K562 (cell line): ENCODE data around the gene KRTAP21-2. TPM values are rescaled to one million over a fixed set of nuclear protein-coding genes. Genes with fewer than 3 reads are reported as not detected.

Experiments used
- ATAC-seq: fragments of 200-7000 bp; cut with Tn5 transposase; 3 replicates; pipeline ENCODE4 v1.9.1; 2020; ENCODE audit warnings: moderate library complexity
- BruUV-seq: library from RNA; stranded (reverse); fragments of 400-500 nt; replicated peaks from 2 replicates; lab custom pipeline; 2021; lab: Mats Ljungman, UMichigan
- CTCF ChIA-PET: fragments of 300-600 bp; formaldehyde crosslinking; extraction: SDS; loops from one replicate; lab custom pipeline; 2021; ENCODE audit warnings: low intra/inter-chr PET ratio; lab: Yijun Ruan, JAX
- POLR2A ChIA-PET: fragments of 300-600, 350-650 bp; sonication (Branson Sonifier 250); formaldehyde crosslinking; extraction: SDS; loops from one replicate; lab custom pipeline; 2021; ENCODE audit warnings: antibody characterized with exemption, inconsistent platforms; lab: Yijun Ruan, JAX
- DNase-seq, 4 experiments: peaks; one replicate each; pipeline versions ENCODE4 v3.0.0 to v3.0.0-alpha.2; 2011 to 2018; ENCODE audit warnings: low spot score in 3 of 4, mixed read lengths in 3 of 4; ENCODE audit errors: extremely low read depth in 1 of 4
- FAIRE-seq: peaks from 2 replicates; lab custom pipeline; 2011; peaks lifted over from hg19 to GRCh38; lab: Jason Lieb, UNC
- H2AFZ ChIP-seq: 2 replicates; pipeline ENCODE4 v1.6.0; 2011; ENCODE audit warnings: low read depth, low read length, control low read depth, inconsistent platforms
- H3K27ac ChIP-seq: fragments of 200-600 bp; 3 replicates; pipeline ENCODE4 v1.8.0; 2011; ENCODE audit warnings: low read depth, mild to moderate bottlenecking, control low read depth, inconsistent platforms, low read length, moderate library complexity, mixed read lengths; ENCODE audit errors: extremely low read depth
- H3K27me3 ChIP-seq, 2 experiments: fragments of 300-600 bp in 1 of 2; 2 replicates in 1 of 2; 3 replicates in 1 of 2; pipeline versions ENCODE4 v1.6.0 to v1.8.0; 2011; ENCODE audit warnings: inconsistent platforms in 2 of 2, low read length in 2 of 2, mild to moderate bottlenecking in 1 of 2, mixed read lengths in 1 of 2, moderate library complexity in 1 of 2; ENCODE audit not compliant: control insufficient read depth in 2 of 2, insufficient read depth in 2 of 2
- H3K36me3 ChIP-seq: fragments of 300-600 bp; 3 replicates; pipeline ENCODE4 v1.8.0; 2011; ENCODE audit warnings: mild to moderate bottlenecking, low read length, inconsistent platforms; ENCODE audit not compliant: control insufficient read depth, insufficient read depth
- H3K4me1 ChIP-seq, 2 experiments: fragments of 200-600 bp in 1 of 2; replicated peaks in 1 of 2; 2 replicates in 1 of 2; 3 replicates in 1 of 2; pipeline versions ENCODE4 v1.5.1 to v1.8.0; 2011; ENCODE audit warnings: inconsistent platforms in 2 of 2, low read length in 2 of 2, mild to moderate bottlenecking in 1 of 2, mixed read lengths in 1 of 2, moderate library complexity in 1 of 2; ENCODE audit not compliant: control insufficient read depth in 2 of 2, insufficient read depth in 2 of 2
- H3K4me2 ChIP-seq: 2 replicates; pipeline ENCODE4 v1.6.1; 2011; ENCODE audit warnings: low read length, control low read depth, inconsistent platforms, mixed read lengths; ENCODE audit not compliant: insufficient read depth
- H3K4me3 ChIP-seq: fragments of 200-600 bp; sonication (generic), shearing (Covaris generic); 2 replicates; pipeline ENCODE4 v1.5.1; 2016; ENCODE audit warnings: control low read depth, inconsistent platforms
- H3K79me2 ChIP-seq: fragments of 200-600 bp; 3 replicates; pipeline ENCODE4 v1.8.0; 2011; ENCODE audit warnings: low read length, inconsistent platforms; ENCODE audit not compliant: control insufficient read depth, insufficient read depth
- H3K9ac ChIP-seq, 2 experiments: 2 replicates each; pipeline versions ENCODE4 v1.6.0 to v1.6.1; 2011; ENCODE audit warnings: low read depth in 2 of 2, low read length in 2 of 2, control low read depth in 1 of 2, inconsistent platforms in 1 of 2, mild to moderate bottlenecking in 1 of 2, mixed read lengths in 1 of 2; ENCODE audit not compliant: insufficient read depth in 1 of 2
- H3K9me1 ChIP-seq: one replicate; pipeline ENCODE4 v1.6.0; 2011; ENCODE audit warnings: inconsistent platforms, mild to moderate bottlenecking, low read length, moderate library complexity; ENCODE audit not compliant: control insufficient read depth, insufficient read depth
- H3K9me3 ChIP-seq: replicated peaks from 2 replicates; pipeline ENCODE4 v1.5.1; 2011; ENCODE audit warnings: low read depth, low read length, inconsistent platforms; ENCODE audit not compliant: control insufficient read depth, insufficient read depth
- H4K20me1 ChIP-seq: replicated peaks from 2 replicates; pipeline ENCODE4 v1.6.1; 2011; ENCODE audit warnings: low read length, inconsistent platforms, mixed read lengths; ENCODE audit not compliant: control insufficient read depth, insufficient read depth
- CBX2 ChIP-seq: fragments of 200-600 bp; sonication (generic); IDR thresholded peaks from one replicate; pipeline ENCODE4 v1.6.1; 2012; ENCODE audit warnings: mild to moderate bottlenecking, low read length, inconsistent platforms; ENCODE audit not compliant: insufficient read depth, poor library complexity, severe bottlenecking
- CSDE1 ChIP-seq, 2 experiments: fragments of 450-650 bp; IDR thresholded peaks; 2 replicates each; pipeline ENCODE4 v1.6.1; 2016; ENCODE audit warnings: mild to moderate bottlenecking in 1 of 2
- FOXK1 ChIP-seq: sonication (generic); formaldehyde crosslinking; IDR thresholded peaks from 2 replicates; pipeline ENCODE4 v1.8.0; 2022; ENCODE audit warnings: missing genetic modification reagents, mild to moderate bottlenecking, borderline replicate concordance
- HDAC3 ChIP-seq: fragments of 450-650 bp; IDR thresholded peaks from 2 replicates; pipeline ENCODE4 v1.6.1; 2018; ENCODE audit warnings: borderline replicate concordance, mild to moderate bottlenecking, moderate library complexity; ENCODE audit not compliant: partially characterized antibody
- IRF1 ChIP-seq: sonication (generic); formaldehyde crosslinking; IDR thresholded peaks from 2 replicates; pipeline ENCODE4 v1.8.0; 2022; ENCODE audit warnings: missing genetic modification reagents, mild to moderate bottlenecking, borderline replicate concordance
- MTF1 ChIP-seq: fragments of 250-450 bp; sonication (Bioruptor Pico); IDR thresholded peaks from 2 replicates; pipeline ENCODE4 v1.9.0; 2021; ENCODE audit warnings: moderate library complexity, mild to moderate bottlenecking, inconsistent platforms, borderline replicate concordance
- NR2F6 ChIP-seq: fragments of 450-650 bp; formaldehyde crosslinking; IDR thresholded peaks from 2 replicates; pipeline ENCODE4 v1.4.0; 2020; ENCODE audit warnings: mild to moderate bottlenecking
- PHF20 ChIP-seq: fragments of 450-650 bp; IDR thresholded peaks from 2 replicates; pipeline ENCODE4 v1.6.1; 2018; ENCODE audit not compliant: partially characterized antibody
- POLR3G ChIP-seq: IDR thresholded peaks from 2 replicates; pipeline ENCODE4 v1.6.1; 2011; ENCODE audit not compliant: insufficient read length, insufficient replicate concordance; ENCODE audit errors: extremely low read depth
- PTBP1 ChIP-seq: fragments of 200-400 bp; formaldehyde crosslinking; IDR thresholded peaks from 2 replicates; pipeline ENCODE4 v1.6.1; 2017; ENCODE audit warnings: low read depth, low read length
- SREBF1 ChIP-seq: fragments of 150-350 bp; IDR thresholded peaks from 2 replicates; pipeline ENCODE4 v1.6.1; 2014; ENCODE audit warnings: antibody characterized with exemption, low read depth, low read length, borderline replicate concordance
- TGIF2 ChIP-seq: sonication (generic); formaldehyde crosslinking; IDR thresholded peaks from 2 replicates; pipeline ENCODE4 v1.8.1; 2022; ENCODE audit warnings: mild to moderate bottlenecking, missing genetic modification reagents, moderate library complexity
- TRIM28 ChIP-seq: fragments of 450-650 bp; IDR thresholded peaks from 2 replicates; pipeline ENCODE4 v1.6.1; 2017
- ZBTB7A ChIP-seq: IDR thresholded peaks from 2 replicates; pipeline ENCODE4 v1.6.1; 2011; ENCODE audit warnings: low read depth, mild to moderate bottlenecking, low read length, moderate library complexity, borderline replicate concordance; ENCODE audit not compliant: control insufficient read depth
- ZNF217 ChIP-seq: sonication (generic); formaldehyde crosslinking; IDR thresholded peaks from 2 replicates; pipeline ENCODE4 v1.8.0; 2022; ENCODE audit warnings: mild to moderate bottlenecking, missing genetic modification reagents
- ZNF717 ChIP-seq: fragments of 250-450 bp; sonication (Bioruptor Pico); IDR thresholded peaks from 2 replicates; pipeline ENCODE4 v1.5.0; 2021
- WGBS: fragments of 100-300 bp; shearing (Covaris generic); methylation state at CpG from one replicate; pipeline ENCODE4 v1.1.6; 2016; ENCODE audit warnings: low coverage, mixed read lengths; ENCODE audit not compliant: insufficient coverage; ENCODE audit errors: missing lambda C conversion rate; 5-methylcytosine and 5-hydroxymethylcytosine counted together
- in situ Hi-C: fragments of 300-500 bp; cut with MboI; formaldehyde crosslinking; loops from 4 replicates; pipeline ENCODE4 v1.15.0; 2018; ENCODE audit warnings: inconsistent platforms, mixed read lengths
- intact Hi-C: fragments of 100-400 bp; cut with micrococcal nuclease; formaldehyde crosslinking; loops from 2 replicates; pipeline ENCODE4 v1.14.2; 2022
- polyA plus RNA-seq, 8 experiments: library from polyadenylated mRNA; depleted of rRNA in 4 of 8; stranded (reverse) in 5 of 8; unstranded in 3 of 8; fragments of >200 nt; fragmentation: Nextera tagmentation in 2 of 8; fragmentation: Illumina TruSeq in 1 of 8; extraction: Ambion mirVana in 2 of 8; extraction: Trizol in 1 of 8; gene quantifications; 2 replicates each; pipeline versions ENCODE4 v1.2.1 to v1.2.3, GENCODE V29; 2011 to 2014; ENCODE audit warnings: inconsistent platforms in 1 of 8, missing spikeins in 1 of 8
- total RNA-seq, 7 experiments: library from RNA; depleted of rRNA in 6 of 7; stranded (reverse); fragments of >200 nt in 6 of 7; fragmentation: Illumina TruSeq in 2 of 7; extraction: Trizol in 2 of 7; gene quantifications; 2 replicates each; pipeline versions ENCODE4 v1.2.1 to v1.2.3, GENCODE V29; 2011 to 2021; ENCODE audit warnings: low replicate concordance in 1 of 7
- TF ChIP-seq, protein P1 (sequence below): fragments of 250-450 bp; sonication (Bioruptor Pico); IDR thresholded peaks from 2 replicates; pipeline ENCODE4 v1.8.0; 2022; ENCODE audit warnings: inconsistent platforms, mild to moderate bottlenecking, moderate library complexity, borderline replicate concordance

The KRTAP21-2 gene
- total and polyA plus RNA-seq, 9 of the 15 experiments (the other 6 are each of a cell fraction or from before 2014, with no cell fraction given) = not detected

DNA sequence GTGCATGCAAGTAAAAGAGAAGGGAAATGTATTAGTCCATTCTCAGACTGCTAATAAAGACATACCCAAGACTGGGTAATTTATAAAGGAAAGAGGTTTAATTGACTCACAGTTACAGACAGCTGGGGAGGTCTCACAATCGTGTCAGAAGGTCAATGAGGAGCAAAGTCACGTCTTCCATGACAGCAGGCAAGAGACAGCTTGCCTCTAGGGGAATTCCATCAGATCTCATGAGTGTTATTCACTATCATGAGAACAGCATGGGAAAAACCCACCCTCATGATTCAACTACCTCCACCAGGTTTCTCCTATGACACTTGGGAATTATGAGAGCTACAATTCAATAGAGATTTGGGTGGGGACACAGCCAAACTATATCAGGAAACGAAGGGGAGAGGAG, 36.6 kb downstream of the KRTAP21-2 start:
- Histone ChIP-seq H3K79me2 (no peaks in the 10 kb centered on the region), H3K27ac (no peak overlapping the region), H3K4me1 (no peaks in the 10 kb centered on the region), H3K27me3 (no peaks in the 10 kb centered on the region), H2AFZ (no peak overlapping the region), H3K4me2 (no peak overlapping the region), H3K4me3 (no peak overlapping the region), H3K9me3 (no peaks in the 10 kb centered on the region; the same call in 1 of the 2 replicates), H4K20me1 (no peaks in the 10 kb centered on the region), H3K9ac (no peak overlapping the region), H3K36me3 (no peaks in the 10 kb centered on the region), H3K9me1 (no peaks in the 10 kb centered on the region)
- no peak for DNase-seq
- FAIRE-seq = no peak
- in situ Hi-C loops (no loop called here), intact Hi-C loops (no loop called here)
- TF ChIP-seq TRIM28 (no peak), CBX2 (no peak), NR2F6 (CRISPR knock-in tag) (no peak), FOXK1 (CRISPR knock-in tag) (no peak), SREBF1 (no peak)
- ATAC-seq = no peak
- POLR2A ChIA-PET = no interaction called here
- CTCF ChIA-PET = no interaction called here
- no TSS peak for BruUV-seq
- WGBS = 0% methylated on average over 3 of the region's 3 CpGs

GRCh38 chr21:30707409-30707808, 39.6 kb downstream of the KRTAP21-2 start:
- no peak overlapping the region for H3K27ac ChIP-seq
- no peaks in the 10 kb centered on the region for H3K79me2 ChIP-seq
- no peaks in the 10 kb centered on the region for H3K27me3 ChIP-seq
- FAIRE-seq (no peak), ATAC-seq (no peak), DNase-seq (no peak)
- H3K36me3 ChIP-seq = no peaks in the 10 kb centered on the region
- no peaks in the 10 kb centered on the region for H3K4me1 ChIP-seq
- BruUV-seq = no TSS peak
- no peak overlapping the region for H3K4me2 ChIP-seq
- ChIA-PET POLR2A (no interaction called here), CTCF (no interaction called here)
- no peak overlapping the region for H3K4me3 ChIP-seq
- intact Hi-C loops = no loop called here
- no peak overlapping the region for H2AFZ ChIP-seq
- in situ Hi-C loops = no loop called here
- no peaks in the 10 kb centered on the region for H4K20me1 ChIP-seq
- H3K9ac ChIP-seq = no peak overlapping the region
- H3K9me3 ChIP-seq = no peaks in the 10 kb centered on the region; the same call in 1 of the 2 replicates
- H3K9me1 ChIP-seq = no peaks in the 10 kb centered on the region
- no peak for TF ChIP-seq PTBP1
- TF ChIP-seq ZNF717 (CRISPR knock-in tag) = no peak
- TF ChIP-seq HDAC3 = no peak
- no peak for TF ChIP-seq CSDE1 (IDR thresholded peaks at IDR 0.05)
- no peak for TF ChIP-seq MTF1 (CRISPR knock-in tag)
- no peak for TF ChIP-seq ZNF217 (CRISPR knock-in tag)
- no peak for TF ChIP-seq IRF1 (CRISPR knock-in tag)
- no peak for TF ChIP-seq PHF20
- no peak for TF ChIP-seq TGIF2
- no peak for TF ChIP-seq POLR3G
- TF ChIP-seq, protein P1, sequence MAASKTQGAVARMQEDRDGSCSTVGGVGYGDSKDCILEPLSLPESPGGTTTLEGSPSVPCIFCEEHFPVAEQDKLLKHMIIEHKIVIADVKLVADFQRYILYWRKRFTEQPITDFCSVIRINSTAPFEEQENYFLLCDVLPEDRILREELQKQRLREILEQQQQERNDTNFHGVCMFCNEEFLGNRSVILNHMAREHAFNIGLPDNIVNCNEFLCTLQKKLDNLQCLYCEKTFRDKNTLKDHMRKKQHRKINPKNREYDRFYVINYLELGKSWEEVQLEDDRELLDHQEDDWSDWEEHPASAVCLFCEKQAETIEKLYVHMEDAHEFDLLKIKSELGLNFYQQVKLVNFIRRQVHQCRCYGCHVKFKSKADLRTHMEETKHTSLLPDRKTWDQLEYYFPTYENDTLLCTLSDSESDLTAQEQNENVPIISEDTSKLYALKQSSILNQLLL (CRISPR knock-in tag) = no peak
- TF ChIP-seq ZBTB7A = no peak
